GM18858 (cell line): Measurements from ENCODE around the gene RREB1.

Source experiments
- ATAC-seq: cut with Tn5 transposase; IDR thresholded peaks from one replicate; pipeline ENCODE4 v1.9.1; 2021; ENCODE audit not compliant: unreplicated experiment

Gene RREB1

GRCh38 chr6:7282097-7282906 is 174.5 kb downstream of the RREB1 start:
- ATAC-seq, result no peak

- ATAC-seq, result no peak
Measured at GRCh38 chr6:7283676-7284075, 175.9 kb downstream of the RREB1 start.

- no peak for ATAC-seq
Measured at GRCh38 chr6:7285416-7285815, 177.7 kb downstream of the RREB1 start.

GRCh38 chr6:7290079-7290478 is 182.3 kb downstream of the RREB1 start:
- no peak for ATAC-seq

GRCh38 chr6:7292596-7293255 is 185.0 kb downstream of the RREB1 start:
- ATAC-seq, result no peak

- ATAC-seq, result no peak
Measured at GRCh38 chr6:7295916-7296315, 188.2 kb downstream of the RREB1 start.

GRCh38 chr6:7296602-7297001 is 188.8 kb downstream of the RREB1 start:
- no peak for ATAC-seq

GRCh38 chr6:7298113-7298512 is 190.4 kb downstream of the RREB1 start:
- no peak for ATAC-seq

GRCh38 chr6:7300926-7301325 is 193.2 kb downstream of the RREB1 start:
- ATAC-seq, result no peak
